HEK293 (cell line): ENCODE measurements around the gene PPP1R36.

Experiments used
- CTCF ChIA-PET: fragments of 350-600 bp; formaldehyde crosslinking; extraction: SDS; loops from one replicate; lab custom pipeline; 2021; ENCODE audit warnings: antibody characterized with exemption; lab: Yijun Ruan, JAX
- POLR2A ChIA-PET: fragments of 300-600 bp; formaldehyde crosslinking; extraction: SDS; loops from one replicate; lab custom pipeline; 2020; ENCODE audit warnings: antibody characterized with exemption, inconsistent platforms; lab: Yijun Ruan, JAX
- H3K27ac ChIP-seq: fragments of 200-500 bp; sonication (Bioruptor generic); 2 replicates; pipeline ENCODE4 v1.5.1; 2014; ENCODE audit warnings: low read depth, low read length, control low read depth, inconsistent platforms; ENCODE audit errors: extremely low read depth
- H3K36me3 ChIP-seq, 2 experiments: fragments of 200-500 bp in 1 of 2; sonication (Bioruptor generic) in 1 of 2; 1 replicate in 1 of 2; 2 replicates in 1 of 2; pipeline ENCODE4 v1.5.1; 2014 to 2017; ENCODE audit warnings: inconsistent platforms in 2 of 2, low read length in 2 of 2; ENCODE audit not compliant: control insufficient read depth in 2 of 2, insufficient read depth in 1 of 2
- H3K4me1 ChIP-seq: fragments of 200-500 bp; sonication (Bioruptor generic); 2 replicates; pipeline ENCODE4 v1.5.1; 2014; ENCODE audit warnings: mild to moderate bottlenecking, low read length, inconsistent platforms; ENCODE audit not compliant: control insufficient read depth, insufficient read depth
- H3K4me3 ChIP-seq: 2 replicates; pipeline ENCODE4 v1.5.1; 2011; ENCODE audit warnings: low read depth, mild to moderate bottlenecking, control low read depth, low read length, moderate library complexity
- H3K9me3 ChIP-seq: fragments of 200-500 bp; sonication (Bioruptor generic); 2 replicates; pipeline ENCODE4 v1.5.1; 2014; ENCODE audit warnings: low read depth, low read length, inconsistent platforms; ENCODE audit not compliant: control insufficient read depth, insufficient read depth
- KLF1 ChIP-seq: fragments of 450-650 bp; formaldehyde crosslinking; IDR thresholded peaks from 2 replicates; pipeline ENCODE4 v1.5.1; 2016; ENCODE audit warnings: missing biosample characterization, missing genetic modification characterization
- PATZ1 ChIP-seq: fragments of 450-650 bp; formaldehyde crosslinking; IDR thresholded peaks from 2 replicates; pipeline ENCODE4 v1.5.1; 2016; ENCODE audit warnings: missing biosample characterization, missing genetic modification characterization
- REPIN1 ChIP-seq: fragments of 450-650 bp; formaldehyde crosslinking; IDR thresholded peaks from 2 replicates; pipeline ENCODE4 v1.5.1; 2017; ENCODE audit warnings: missing biosample characterization, missing genetic modification characterization, low read depth
- WT1 ChIP-seq: fragments of 450-650 bp; formaldehyde crosslinking; IDR thresholded peaks from 2 replicates; pipeline ENCODE4 v1.5.1; 2016; ENCODE audit warnings: missing biosample characterization, missing genetic modification characterization
- ZBTB49 ChIP-seq: fragments of 450-650 bp; formaldehyde crosslinking; IDR thresholded peaks from 2 replicates; pipeline ENCODE4 v1.5.1; 2016; ENCODE audit warnings: missing biosample characterization, missing genetic modification characterization, low read depth
- ZNF112 ChIP-seq: fragments of 450-650 bp; formaldehyde crosslinking; IDR thresholded peaks from 2 replicates; pipeline ENCODE4 v1.5.0; 2017; ENCODE audit warnings: missing biosample characterization, missing genetic modification characterization
- ZNF148 ChIP-seq: fragments of 450-650 bp; formaldehyde crosslinking; IDR thresholded peaks from 2 replicates; pipeline ENCODE4 v1.5.0; 2017; ENCODE audit warnings: missing biosample characterization, missing genetic modification characterization, borderline replicate concordance
- ZNF19 ChIP-seq: fragments of 450-650 bp; formaldehyde crosslinking; IDR thresholded peaks from 2 replicates; pipeline ENCODE4; 2016; ENCODE audit warnings: missing biosample characterization, missing genetic modification characterization, low read depth
- ZNF354C ChIP-seq: fragments of 450-650 bp; formaldehyde crosslinking; IDR thresholded peaks from 2 replicates; pipeline ENCODE4 v1.5.1; 2016; ENCODE audit warnings: missing biosample characterization, missing genetic modification characterization, low read depth, borderline replicate concordance
- ZNF37A ChIP-seq: fragments of 450-650 bp; IDR thresholded peaks from 2 replicates; pipeline ENCODE4 v1.5.1; 2018; ENCODE audit warnings: missing biosample characterization, missing genetic modification characterization
- ZNF473 ChIP-seq: fragments of 450-650 bp; formaldehyde crosslinking; IDR thresholded peaks from 2 replicates; pipeline ENCODE4 v1.5.1; 2017; ENCODE audit warnings: missing biosample characterization, missing genetic modification characterization
- ZNF610 ChIP-seq: fragments of 450-650 bp; formaldehyde crosslinking; IDR thresholded peaks from 2 replicates; pipeline ENCODE4 v1.5.1; 2016; ENCODE audit warnings: missing biosample characterization, missing genetic modification characterization, borderline replicate concordance
- ZNF670 ChIP-seq: fragments of 450-650 bp; formaldehyde crosslinking; IDR thresholded peaks from 2 replicates; pipeline ENCODE4 v1.5.1; 2016; ENCODE audit warnings: missing biosample characterization, missing genetic modification characterization, low read depth
- ZSCAN4 ChIP-seq: fragments of 450-650 bp; formaldehyde crosslinking; IDR thresholded peaks from 2 replicates; pipeline ENCODE4 v1.5.1; 2017; ENCODE audit warnings: missing biosample characterization, missing genetic modification characterization
- TF ChIP-seq, protein P1 (sequence below): fragments of 450-650 bp; formaldehyde crosslinking; IDR thresholded peaks from 2 replicates; pipeline ENCODE4 v1.5.1; 2016; ENCODE audit warnings: missing biosample characterization, missing genetic modification characterization, borderline replicate concordance
- TF ChIP-seq, protein P2 (sequence below): fragments of 450-650 bp; IDR thresholded peaks from 2 replicates; pipeline ENCODE4 v1.5.1; 2018; ENCODE audit warnings: missing biosample characterization, missing genetic modification characterization

Gene PPP1R36

GRCh38 chr14:64580467-64580866 lies 30.7 kb downstream of the PPP1R36 start (continued):
- TF ChIP-seq ZBTB49 (tag by site-specific recombination) (no peak), KLF1 (tag by site-specific recombination) (no peak), ZSCAN4 (tag by site-specific recombination) (no peak), PATZ1 (tag by site-specific recombination) (no peak), ZNF19 (tag by site-specific recombination) (no peak)

- Histone ChIP-seq H3K36me3 (no peaks in the 10 kb centered on the region), H3K9me3 (no peaks in the 10 kb centered on the region), H3K27ac (no peak overlapping the region), H3K4me1 (no peaks in the 10 kb centered on the region), H3K4me3 (no peak overlapping the region)
- CTCF ChIA-PET: no interaction called here
- no peak for TF ChIP-seq ZNF37A (tag by site-specific recombination)
- POLR2A ChIA-PET: interaction anchor here (0.6 kb wide), 1 partner anchor 610 kb away, joined by 3 read pairs; no protein-coding TSS in a partner anchor
These were observed 31.6 kb downstream of the PPP1R36 start for GRCh38 chr14:64581363-64581762.

- no peaks in the 10 kb centered on the region for H3K9me3 ChIP-seq
- ChIA-PET CTCF (no interaction called here), POLR2A (no interaction called here)
- no peaks in the 10 kb centered on the region for H3K4me1 ChIP-seq
- H3K27ac ChIP-seq: no peak overlapping the region
- no peak overlapping the region for H3K4me3 ChIP-seq
- H3K36me3 ChIP-seq: no peaks in the 10 kb centered on the region
- no peak for TF ChIP-seq ZNF670
- TF ChIP-seq ZNF148 (tag by site-specific recombination): no peak
- no peak for TF ChIP-seq ZNF610 (tag by site-specific recombination)
- no peak for TF ChIP-seq ZNF473 (tag by site-specific recombination)
- TF ChIP-seq, protein P1, sequence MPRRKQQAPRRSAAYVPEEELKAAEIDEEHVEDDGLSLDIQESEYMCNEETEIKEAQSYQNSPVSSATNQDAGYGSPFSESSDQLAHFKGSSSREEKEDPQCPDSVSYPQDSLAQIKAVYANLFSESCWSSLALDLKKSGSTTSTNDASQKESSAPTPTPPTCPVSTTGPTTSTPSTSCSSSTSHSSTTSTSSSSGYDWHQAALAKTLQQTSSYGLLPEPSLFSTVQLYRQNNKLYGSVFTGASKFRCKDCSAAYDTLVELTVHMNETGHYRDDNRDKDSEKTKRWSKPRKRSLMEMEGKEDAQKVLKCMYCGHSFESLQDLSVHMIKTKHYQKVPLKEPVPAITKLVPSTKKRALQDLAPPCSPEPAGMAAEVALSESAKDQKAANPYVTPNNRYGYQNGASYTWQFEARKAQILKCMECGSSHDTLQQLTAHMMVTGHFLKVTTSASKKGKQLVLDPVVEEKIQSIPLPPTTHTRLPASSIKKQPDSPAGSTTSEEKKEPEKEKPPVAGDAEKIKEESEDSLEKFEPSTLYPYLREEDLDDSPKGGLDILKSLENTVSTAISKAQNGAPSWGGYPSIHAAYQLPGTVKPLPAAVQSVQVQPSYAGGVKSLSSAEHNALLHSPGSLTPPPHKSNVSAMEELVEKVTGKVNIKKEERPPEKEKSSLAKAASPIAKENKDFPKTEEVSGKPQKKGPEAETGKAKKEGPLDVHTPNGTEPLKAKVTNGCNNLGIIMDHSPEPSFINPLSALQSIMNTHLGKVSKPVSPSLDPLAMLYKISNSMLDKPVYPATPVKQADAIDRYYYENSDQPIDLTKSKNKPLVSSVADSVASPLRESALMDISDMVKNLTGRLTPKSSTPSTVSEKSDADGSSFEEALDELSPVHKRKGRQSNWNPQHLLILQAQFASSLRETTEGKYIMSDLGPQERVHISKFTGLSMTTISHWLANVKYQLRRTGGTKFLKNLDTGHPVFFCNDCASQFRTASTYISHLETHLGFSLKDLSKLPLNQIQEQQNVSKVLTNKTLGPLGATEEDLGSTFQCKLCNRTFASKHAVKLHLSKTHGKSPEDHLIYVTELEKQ (tag by site-specific recombination): no peak
- TF ChIP-seq, protein P2, sequence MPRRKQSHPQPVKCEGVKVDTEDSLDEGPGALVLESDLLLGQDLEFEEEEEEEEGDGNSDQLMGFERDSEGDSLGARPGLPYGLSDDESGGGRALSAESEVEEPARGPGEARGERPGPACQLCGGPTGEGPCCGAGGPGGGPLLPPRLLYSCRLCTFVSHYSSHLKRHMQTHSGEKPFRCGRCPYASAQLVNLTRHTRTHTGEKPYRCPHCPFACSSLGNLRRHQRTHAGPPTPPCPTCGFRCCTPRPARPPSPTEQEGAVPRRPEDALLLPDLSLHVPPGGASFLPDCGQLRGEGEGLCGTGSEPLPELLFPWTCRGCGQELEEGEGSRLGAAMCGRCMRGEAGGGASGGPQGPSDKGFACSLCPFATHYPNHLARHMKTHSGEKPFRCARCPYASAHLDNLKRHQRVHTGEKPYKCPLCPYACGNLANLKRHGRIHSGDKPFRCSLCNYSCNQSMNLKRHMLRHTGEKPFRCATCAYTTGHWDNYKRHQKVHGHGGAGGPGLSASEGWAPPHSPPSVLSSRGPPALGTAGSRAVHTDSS (tag by site-specific recombination): no peak
- no peak for TF ChIP-seq WT1 (tag by site-specific recombination)
- TF ChIP-seq REPIN1 (tag by site-specific recombination): no peak
- TF ChIP-seq ZNF354C (tag by site-specific recombination): no peak
- TF ChIP-seq ZNF112: no peak
These were observed 32.1 kb downstream of the PPP1R36 start for GRCh38 chr14:64581817-64582216.
